GM18508 (cell line): ENCODE results near the gene MYO9A.

Source experiments
- ATAC-seq: cut with Tn5 transposase; IDR thresholded peaks from one replicate; pipeline ENCODE4 v1.9.1; 2021; ENCODE audit warnings: moderate number of reproducible peaks; ENCODE audit not compliant: insufficient read depth, unreplicated experiment

Gene MYO9A

GRCh38 chr15:71800835-71801745 is 316.9 kb downstream of the MYO9A start:
- ATAC-seq = no peak

DNA sequence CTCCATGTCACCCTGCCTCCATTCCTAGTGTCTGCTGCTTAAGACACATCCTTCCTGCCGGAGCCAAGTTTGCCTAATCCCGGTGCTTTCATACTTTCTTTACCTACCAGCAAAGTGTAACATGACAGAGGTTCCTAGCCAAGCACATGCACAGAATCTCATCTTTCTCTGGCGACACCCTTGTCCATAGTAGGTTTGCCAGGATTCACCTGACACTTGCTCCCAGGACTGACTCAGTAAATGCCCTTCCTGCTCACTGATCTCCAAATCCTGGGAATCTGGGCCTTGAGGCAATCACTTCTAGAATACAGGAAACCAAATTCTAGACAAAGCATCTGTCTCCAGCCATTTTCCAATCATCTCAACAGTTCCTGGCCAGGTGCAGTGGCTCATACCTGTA is 317.8 kb downstream of the MYO9A start:
- ATAC-seq = no peak

GRCh38 chr15:71798641-71799040 is 319.3 kb downstream of the MYO9A start:
- no peak for ATAC-seq

GRCh38 chr15:71792521-71792920 is 325.4 kb downstream of the MYO9A start:
- no peak for ATAC-seq

DNA sequence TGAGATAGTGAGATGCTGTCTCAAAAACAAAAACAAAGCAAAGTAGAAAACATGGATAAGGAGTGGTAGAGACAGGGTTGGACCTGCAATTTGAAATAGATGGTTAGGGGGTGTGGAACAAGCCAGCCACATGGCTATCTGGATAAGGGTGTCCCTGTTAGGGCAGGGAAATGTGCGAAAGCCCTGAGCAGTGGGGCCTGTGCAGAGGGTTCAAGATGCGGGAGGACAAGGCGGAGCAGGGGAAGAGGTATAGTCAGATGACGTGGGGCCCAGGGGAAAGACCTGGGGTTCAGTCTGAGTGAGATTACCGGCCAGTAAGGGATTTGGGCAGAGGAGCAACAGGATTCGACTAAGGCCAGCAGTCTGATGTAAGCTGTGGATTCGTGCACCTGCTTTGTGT is 326.0 kb downstream of the MYO9A start:
- ATAC-seq = no peak

GRCh38 chr15:71790081-71790480 is 327.9 kb downstream of the MYO9A start:
- ATAC-seq = no peak

GRCh38 chr15:71789616-71790015 is 328.3 kb downstream of the MYO9A start:
- no peak for ATAC-seq

DNA sequence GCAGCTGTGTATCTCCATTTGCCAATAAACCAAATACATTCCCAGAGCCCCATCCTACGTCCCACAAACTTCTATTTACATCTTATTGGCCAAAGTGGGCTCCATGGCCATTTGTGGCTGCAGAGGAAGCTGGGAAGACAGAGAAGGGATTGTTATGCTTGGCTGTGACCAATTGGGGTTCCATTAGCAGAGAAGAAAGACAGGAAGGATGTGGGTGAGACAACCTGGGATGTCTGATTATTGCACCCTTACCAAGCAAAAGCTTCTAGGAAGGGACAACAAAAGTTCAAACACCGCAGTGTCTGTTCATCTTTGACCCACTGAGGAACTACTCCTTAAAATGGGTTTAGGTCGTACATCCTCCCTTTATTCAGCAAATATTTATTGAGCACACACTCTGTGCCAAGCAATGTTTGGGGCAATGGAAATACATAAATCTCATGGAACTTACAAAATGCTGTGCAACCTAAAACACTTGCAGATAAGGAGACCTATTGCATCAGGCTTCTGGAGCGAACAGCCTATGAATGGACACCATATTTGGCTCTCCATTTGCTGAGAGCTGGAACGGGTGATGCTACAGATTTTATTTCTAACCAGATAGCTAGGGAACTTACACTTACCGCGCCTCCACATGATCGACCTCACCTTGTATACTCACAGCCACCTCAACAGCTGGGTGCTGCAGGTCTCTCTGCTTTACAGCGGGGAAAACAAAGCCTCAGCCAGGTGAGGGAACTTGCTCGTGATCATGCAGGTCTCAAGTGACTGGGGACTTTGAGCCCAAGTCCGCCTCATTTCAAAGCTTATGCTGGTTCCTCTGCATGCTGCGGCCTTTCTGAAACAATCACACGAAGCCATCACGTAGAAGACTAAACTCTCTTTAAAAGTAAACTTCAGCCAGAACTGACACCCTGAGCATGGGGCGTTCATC is 329.0 kb downstream of the MYO9A start:
- ATAC-seq = no peak

GRCh38 chr15:71786673-71787072 is 331.3 kb downstream of the MYO9A start:
- ATAC-seq = no peak

GRCh38 chr15:71785996-71786395 is 332.0 kb downstream of the MYO9A start:
- no peak for ATAC-seq

DNA sequence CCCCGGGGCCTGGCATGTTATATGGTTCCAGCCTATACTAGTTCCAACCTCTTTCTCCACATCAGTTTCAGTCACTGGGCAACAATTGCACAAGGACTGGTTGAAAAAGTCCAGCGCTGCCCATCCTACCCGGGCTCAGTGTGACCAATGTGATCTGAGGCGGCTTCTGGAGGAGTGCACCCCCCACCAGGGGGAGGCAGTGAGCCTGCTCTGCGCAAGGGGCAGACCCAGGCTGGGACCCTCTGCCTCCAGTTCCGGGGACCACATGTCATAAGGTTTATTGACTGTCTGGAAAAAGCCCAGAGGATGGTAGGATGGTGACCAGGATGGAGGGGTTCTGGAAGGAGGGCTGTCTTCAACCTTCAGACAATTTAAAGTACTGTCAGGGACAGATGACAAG is 333.2 kb downstream of the MYO9A start:
- ATAC-seq = no peak

DNA sequence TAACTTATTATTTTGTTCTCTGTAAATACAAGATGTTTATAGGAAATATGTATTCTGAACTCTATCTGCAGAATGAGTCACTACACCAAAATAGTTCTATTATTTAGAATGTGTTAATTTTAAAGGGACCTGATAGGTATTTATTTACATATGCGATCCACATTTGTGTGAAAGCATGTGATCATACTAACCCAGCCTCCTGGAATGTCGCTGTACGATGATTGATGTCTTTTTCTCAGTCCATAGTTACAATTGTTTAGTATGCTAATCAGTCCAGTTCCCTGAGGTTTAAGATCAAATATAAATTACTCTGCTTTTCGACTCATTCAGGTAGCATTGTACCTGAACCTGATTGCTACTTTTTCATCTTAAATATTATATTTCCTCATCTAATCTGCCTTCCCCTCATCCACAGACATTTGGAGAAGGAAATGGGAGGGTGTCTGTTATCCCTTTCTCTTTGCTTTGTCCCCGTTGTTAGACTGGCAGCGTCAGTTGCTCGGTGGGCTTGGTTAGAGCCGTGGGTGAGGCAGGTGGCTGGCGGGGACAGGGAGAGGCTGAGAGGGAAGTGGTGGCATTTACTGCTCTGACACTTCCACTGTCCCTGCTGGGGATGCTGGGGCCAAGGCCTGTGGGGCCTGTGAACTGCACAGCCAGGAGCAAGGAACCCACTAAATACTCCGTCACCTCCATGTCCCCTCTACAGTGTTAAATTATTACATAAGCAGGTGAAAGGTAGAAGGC is 335.4 kb downstream of the MYO9A start:
- ATAC-seq = no peak

DNA sequence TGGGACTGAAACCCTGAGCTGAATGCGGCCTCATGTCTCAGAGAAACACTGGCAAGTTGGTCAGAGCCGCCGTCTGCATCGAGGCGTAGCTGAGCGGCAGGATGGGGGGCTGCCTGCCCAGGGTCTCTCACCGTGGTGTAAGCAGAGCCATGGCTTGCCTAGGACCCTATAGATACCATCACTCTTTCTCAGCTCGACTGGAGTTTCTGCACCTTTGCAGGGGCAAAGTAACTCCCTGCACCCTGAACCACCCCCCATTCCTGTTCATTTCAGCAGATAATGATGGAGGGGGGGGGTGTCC is 336.0 kb downstream of the MYO9A start:
- ATAC-seq = no peak

GRCh38 chr15:71781179-71781964 is 336.6 kb downstream of the MYO9A start:
- no peak for ATAC-seq

DNA sequence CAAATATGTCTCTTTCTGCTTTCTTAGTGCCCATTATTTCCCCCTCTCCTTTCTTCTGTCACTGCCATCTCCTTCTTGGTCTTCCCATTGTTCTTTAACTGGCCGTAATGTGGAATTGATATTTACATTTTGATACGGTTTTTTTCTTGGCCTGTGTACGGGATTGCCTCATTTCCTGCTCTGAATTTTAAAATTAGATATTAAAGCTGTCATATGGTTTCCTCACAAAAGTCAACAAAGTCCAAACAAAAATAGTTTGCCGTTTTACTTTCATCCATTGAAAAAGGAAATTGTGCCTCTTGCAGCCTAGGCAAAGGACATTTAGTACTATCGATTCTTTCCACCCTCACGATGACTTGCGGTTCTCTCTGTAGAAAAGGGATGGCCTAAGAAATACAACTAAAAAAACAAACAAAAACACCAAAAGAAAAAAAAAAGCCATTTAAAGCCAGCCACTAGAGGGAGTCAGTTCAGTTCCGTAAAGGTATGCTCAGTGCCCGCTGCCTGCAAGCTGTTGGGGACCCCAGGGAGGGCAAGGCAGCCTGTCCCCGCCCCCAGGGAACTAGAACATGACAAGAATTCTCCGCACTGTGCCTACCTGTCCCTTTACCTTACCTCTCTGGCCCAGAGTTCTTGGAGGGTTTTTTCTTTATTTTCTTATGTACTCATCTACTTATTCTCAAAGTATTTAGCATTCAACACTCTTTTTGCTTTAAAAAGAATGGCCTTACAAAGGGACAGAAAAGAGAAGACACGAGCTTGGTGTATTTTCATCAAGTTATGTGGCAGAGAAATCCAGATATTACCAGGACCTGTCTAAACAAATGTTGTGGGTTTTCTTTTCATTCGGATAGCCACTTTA is 337.6 kb downstream of the MYO9A start:
- no peak for ATAC-seq

- ATAC-seq = no peak
These were observed 338.7 kb downstream of the MYO9A start for GRCh38 chr15:71779073-71779797.

DNA sequence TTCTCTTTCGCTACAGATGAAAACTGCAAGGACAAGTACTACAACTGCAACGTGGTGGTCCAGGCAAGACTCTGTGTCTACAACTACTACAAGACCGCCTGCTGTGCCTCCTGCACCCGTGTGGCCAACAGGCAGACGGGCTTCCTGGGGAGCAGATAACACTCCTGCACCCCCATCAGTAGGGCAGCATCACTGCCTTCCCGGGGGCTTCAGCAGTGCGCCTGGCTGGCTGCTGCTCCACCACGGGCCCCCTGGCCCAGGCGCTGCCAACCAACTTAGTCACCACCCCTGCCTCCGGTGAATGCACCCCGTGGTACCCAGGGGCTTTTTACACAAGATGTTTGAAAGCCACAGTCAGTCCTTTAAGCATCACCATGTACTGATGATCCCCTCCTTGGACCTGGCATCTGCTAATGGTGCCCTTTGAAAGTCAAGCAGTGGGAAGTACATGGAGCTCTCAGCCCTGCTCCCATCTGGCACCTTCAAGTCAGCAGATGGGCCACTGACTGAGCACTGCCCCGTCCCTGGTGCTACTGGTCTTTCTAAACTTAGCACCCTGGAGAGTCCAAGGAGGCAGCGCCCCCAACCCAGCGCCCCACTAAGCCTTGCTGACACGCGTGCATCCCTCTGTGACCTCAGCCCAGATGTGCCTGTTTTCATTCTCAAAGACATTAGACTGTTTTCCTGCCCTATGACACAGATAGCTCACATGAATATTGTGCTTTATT is 340.6 kb downstream of the MYO9A start:
- ATAC-seq = no peak

GRCh38 chr15:71776304-71776703 is 341.6 kb downstream of the MYO9A start:
- no peak for ATAC-seq
